NOMO-1 treated with DMSO at 0.1 percent for 48 hours (cell line): ENCODE results near the gene BRD7.

Source experiments
- DNase-seq: peaks from one replicate; lab custom pipeline; 2025; ENCODE audit not compliant: unreplicated experiment; lab: John Stamatoyannopoulos, UW

The BRD7 gene

DNA sequence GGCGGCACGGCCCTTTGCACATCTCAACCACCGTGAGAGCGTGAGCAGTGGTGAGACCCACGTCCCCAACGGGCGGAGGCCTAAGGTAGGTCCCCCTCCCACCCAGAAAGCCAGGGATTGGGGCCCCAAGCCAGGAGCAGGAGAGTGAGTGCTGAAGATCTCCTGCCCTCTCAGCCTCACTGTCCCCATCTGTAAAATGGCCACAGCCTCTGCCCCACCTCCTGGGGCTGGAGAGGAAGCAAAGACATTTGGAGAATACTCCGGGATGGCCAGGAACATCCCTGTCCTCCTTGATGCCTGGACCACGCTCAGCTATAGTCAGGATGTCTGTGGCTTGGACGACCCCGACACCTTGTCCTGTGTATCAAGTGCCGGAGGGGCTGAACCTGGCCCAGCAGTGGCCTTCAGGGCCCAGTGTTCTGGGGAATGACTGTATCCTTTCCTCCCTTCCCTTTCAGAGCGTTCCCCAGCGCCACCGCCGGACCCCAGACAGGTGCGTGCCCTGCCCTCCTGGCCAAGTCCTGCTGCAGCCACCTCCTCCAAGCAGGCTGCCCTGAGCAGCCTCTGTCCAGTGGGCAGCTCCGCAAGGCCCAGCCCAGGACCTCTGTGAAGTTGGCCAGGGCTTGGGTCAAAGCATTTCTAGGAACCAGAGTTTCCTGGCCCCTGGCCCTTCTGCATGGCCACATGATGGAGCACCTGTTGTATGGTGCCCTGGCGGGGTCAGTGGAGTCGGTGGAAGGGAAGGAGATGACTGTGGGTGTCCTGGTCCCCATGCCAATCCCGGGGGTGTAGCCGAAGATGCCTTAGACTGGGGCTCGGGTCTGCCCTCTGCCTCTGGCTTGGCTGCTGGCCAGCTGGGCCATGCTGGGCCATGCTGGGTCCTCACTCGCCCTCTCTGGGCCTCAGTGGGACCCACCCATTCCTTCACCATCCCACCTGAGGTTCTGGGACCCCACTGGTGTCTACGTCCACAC, 64.0 kb downstream of the BRD7 start:
- DNase-seq, result no peak

- DNase-seq, result no peak
Measured at GRCh38 chr16:50303605-50304466, 65.0 kb downstream of the BRD7 start.

GRCh38 chr16:50303041-50303604, 65.7 kb downstream of the BRD7 start:
- DNase-seq, result no peak

- DNase-seq, result no peak
Measured at GRCh38 chr16:50302472-50303005, 66.2 kb downstream of the BRD7 start.

- DNase-seq, result no peak
Measured at GRCh38 chr16:50301626-50302471, 66.9 kb downstream of the BRD7 start.

- no peak for DNase-seq
Measured at GRCh38 chr16:50300942-50301625, 67.7 kb downstream of the BRD7 start.

GRCh38 chr16:50299508-50300105, 69.2 kb downstream of the BRD7 start:
- DNase-seq, result no peak

DNA sequence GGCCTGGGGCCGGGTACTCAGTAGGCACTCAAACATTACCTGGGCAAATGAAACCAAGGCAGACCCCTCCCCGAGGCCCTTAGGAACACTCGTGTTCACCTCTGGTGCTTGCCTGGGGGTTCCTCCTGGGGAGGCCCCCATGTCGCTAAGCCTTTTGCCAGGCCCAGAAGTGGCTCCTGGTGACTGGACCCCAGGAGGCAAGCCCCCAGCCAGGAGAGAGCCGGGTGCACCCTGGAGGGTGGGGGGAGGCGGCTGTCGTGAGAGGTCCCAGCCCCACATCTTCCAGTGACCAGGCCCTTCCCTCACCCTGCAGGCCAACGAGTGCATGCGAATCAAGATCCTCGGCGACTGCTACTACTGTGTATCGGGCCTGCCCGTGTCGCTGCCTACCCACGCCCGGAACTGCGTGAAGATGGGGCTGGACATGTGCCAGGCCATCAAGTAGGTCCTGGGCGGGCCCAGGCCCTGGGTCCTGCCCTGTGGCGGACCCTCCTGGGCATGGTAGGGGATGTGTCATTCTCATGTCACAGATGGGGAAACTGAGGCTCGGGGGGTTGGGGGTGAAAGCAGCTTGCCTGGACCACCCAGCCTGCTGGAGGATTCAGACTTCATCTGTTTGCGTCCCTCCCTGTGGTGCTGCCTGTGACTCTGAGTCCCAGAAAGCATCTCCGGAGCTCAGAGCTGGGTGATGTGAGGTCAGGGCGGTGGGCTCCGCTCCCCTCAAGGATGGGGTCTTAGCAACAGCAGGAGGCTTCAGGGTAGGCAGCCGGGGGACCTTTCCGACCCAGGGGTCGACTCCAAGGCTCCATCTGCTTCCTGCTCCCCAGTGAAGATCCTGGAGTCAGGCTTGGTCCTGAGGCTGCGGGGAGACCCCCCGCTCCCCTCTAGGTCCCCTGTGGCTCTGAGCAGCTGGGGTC, 69.9 kb downstream of the BRD7 start:
- no peak for DNase-seq

GRCh38 chr16:50298075-50298460, 70.7 kb downstream of the BRD7 start:
- DNase-seq, result no peak

- no peak for DNase-seq
Measured at GRCh38 chr16:50297301-50298074, 71.3 kb downstream of the BRD7 start.

GRCh38 chr16:50296807-50297206, 72.0 kb downstream of the BRD7 start:
- DNase-seq, result no peak

DNA sequence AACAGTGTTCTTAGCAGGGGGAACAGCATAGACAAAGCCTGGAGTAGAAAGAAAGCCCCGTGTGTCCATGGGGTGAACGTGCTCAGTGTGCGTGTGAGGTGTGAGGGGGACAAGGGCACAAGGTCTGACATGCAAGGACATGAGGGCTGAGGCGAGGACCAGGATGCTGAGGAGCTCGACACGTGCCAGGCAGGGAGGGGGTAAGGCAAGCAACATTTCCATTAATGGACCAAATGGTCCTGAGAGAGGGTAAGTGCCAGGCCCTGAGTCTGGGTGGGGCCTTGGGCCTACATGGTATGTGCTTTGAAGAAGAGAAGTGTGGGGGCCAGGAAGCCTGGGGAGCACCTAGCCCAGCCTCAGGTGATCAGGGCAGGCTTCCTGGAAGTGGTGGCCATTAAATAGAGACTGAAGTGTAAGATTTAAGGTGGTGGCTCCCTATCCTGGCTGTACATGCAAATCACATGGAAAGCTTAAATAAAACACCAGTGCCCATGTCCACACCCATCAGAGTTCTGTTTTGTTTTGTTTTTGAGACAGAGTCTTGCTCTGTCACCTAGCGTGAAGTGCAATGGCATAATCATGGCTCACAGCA, 73.2 kb downstream of the BRD7 start:
- DNase-seq, result no peak

GRCh38 chr16:50294955-50295354, 73.8 kb downstream of the BRD7 start:
- no peak for DNase-seq

DNA sequence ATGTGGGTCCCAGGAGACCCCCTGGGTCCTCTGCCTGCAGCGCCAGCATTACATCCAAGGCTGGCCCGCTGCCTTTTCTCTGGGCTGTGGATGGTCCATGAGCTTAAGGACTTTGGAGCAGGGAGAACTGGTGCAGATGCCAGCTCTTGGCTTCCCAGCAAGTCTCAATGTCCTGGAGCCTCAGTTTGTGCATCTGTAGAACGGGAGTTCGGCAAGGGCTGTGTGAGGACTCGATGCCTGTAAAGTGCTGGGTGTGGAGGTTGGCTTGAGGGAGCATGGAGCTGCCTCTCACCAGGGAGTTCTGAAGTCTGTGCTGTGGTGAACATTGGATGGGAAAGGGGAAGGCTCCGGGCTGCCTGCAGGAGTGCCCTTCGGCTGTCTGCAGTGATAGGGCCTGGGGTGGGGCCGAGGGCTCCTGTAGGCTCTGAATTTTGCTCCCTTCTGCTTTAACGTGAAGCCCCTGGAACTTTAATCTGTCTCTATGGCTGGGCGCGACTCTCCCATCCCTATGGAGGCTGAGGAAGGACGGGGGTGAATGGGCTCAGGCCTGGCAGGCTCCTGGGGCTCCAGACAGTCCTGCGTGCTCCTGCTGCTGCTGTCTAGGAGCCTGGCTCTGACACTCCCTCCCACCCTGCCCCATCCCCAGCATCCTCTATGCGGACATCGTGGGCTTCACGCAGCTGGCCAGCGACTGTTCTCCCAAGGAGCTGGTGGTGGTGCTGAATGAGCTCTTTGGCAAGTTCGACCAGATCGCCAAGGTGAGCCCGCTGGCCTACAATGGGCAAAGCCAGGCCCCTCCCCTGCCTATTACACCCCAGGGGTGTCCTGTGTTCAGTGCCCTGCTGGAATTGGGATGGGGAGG, 74.6 kb downstream of the BRD7 start:
- DNase-seq, result no peak

DNA sequence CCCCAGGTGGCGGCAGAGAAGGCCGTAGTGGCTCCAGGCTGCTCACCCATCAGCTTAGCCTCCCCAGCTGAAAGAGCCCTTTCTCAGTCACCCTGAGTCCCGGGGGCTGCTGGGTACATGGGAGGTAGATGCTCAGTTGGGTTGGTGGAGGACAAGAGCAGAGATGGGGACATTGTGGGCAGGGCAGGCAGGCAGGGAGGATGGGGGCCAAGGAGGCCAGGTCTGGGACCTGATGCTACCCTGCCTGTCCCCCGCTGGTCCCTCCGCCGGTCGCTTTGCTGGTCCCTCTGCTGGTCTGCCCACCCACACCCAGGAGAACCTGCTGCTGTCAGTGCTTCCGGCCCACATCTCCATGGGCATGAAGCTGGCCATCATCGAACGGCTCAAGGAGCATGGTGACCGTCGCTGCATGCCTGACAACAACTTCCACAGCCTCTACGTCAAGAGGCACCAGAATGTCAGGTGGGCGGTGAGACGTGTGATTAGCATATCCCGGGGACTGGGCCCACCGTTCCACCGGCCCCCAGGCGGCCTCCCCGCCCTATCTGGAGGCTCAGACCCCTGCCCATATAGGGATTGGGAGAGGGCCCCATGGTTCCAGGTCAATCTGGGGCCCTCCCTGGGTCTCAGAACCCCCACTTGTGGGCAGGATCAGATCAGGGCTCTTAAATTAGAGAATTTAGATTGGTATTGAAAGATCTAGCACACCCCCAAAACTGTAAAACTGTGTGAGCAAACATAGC, 75.6 kb downstream of the BRD7 start:
- DNase-seq, result no peak

- DNase-seq, result no peak
Measured at GRCh38 chr16:50292566-50292948, 76.2 kb downstream of the BRD7 start.
